UCSD-AML1 (cell line): Measurements from ENCODE around the gene NINJ1.

Experiments
- DNase-seq: peaks from one replicate; lab custom pipeline; 2025; ENCODE audit not compliant: unreplicated experiment; lab: John Stamatoyannopoulos, UW

Gene NINJ1

GRCh38 chr9:93133681-93134014 is 403 bp downstream of the NINJ1 start:
- DNase-seq, result peak; percentile 64

GRCh38 chr9:93132946-93133680 is 938 bp downstream of the NINJ1 start:
- no peak for DNase-seq

GRCh38 chr9:93132287-93132927 is 1.6 kb downstream of the NINJ1 start:
- DNase-seq, result no peak

GRCh38 chr9:93131599-93132286 is 2.3 kb downstream of the NINJ1 start:
- no peak for DNase-seq

- DNase-seq, result peak; percentile 80
Observed at GRCh38 chr9:93130861-93131481, 3.1 kb downstream of the NINJ1 start.

- no peak for DNase-seq
Observed at GRCh38 chr9:93129691-93130500, 4.2 kb downstream of the NINJ1 start.

GRCh38 chr9:93129286-93129685 is 4.8 kb downstream of the NINJ1 start:
- no peak for DNase-seq

GRCh38 chr9:93128715-93129224 is 5.3 kb downstream of the NINJ1 start:
- DNase-seq, result no peak

- no peak for DNase-seq
Observed at GRCh38 chr9:93128011-93128714, 5.9 kb downstream of the NINJ1 start.

- peak; percentile 38 for DNase-seq
Observed at GRCh38 chr9:93127395-93127911, 6.6 kb downstream of the NINJ1 start.

- DNase-seq, result peak; percentile 49
Observed at GRCh38 chr9:93126825-93127368, 7.2 kb downstream of the NINJ1 start.

- DNase-seq, result no peak
Observed at GRCh38 chr9:93126151-93126781, 7.8 kb downstream of the NINJ1 start.

GRCh38 chr9:93125331-93125894 is 8.6 kb downstream of the NINJ1 start:
- DNase-seq, result no peak

GRCh38 chr9:93124793-93125192 is 9.3 kb downstream of the NINJ1 start:
- no peak for DNase-seq

- DNase-seq, result no peak
Observed at GRCh38 chr9:93123561-93124283, 10.3 kb downstream of the NINJ1 start.

GRCh38 chr9:93122721-93123221 is 11.3 kb downstream of the NINJ1 start:
- DNase-seq, result no peak

- DNase-seq, result no peak
Observed at GRCh38 chr9:93121316-93122241, 12.5 kb downstream of the NINJ1 start.
